HG03520 (cell line): ENCODE results near the gene TECPR2.
"Not testable (repeated sequence)": the region's sequence is repeated elsewhere in the genome, so short reads cannot be mapped to it uniquely, and the experiment has no call there.

Experiments
- ATAC-seq: cut with Tn5 transposase; IDR thresholded peaks from one replicate; pipeline ENCODE4 v1.9.1; 2021; ENCODE audit warnings: mild to moderate bottlenecking, moderate library complexity; ENCODE audit not compliant: unreplicated experiment

The TECPR2 gene

DNA sequence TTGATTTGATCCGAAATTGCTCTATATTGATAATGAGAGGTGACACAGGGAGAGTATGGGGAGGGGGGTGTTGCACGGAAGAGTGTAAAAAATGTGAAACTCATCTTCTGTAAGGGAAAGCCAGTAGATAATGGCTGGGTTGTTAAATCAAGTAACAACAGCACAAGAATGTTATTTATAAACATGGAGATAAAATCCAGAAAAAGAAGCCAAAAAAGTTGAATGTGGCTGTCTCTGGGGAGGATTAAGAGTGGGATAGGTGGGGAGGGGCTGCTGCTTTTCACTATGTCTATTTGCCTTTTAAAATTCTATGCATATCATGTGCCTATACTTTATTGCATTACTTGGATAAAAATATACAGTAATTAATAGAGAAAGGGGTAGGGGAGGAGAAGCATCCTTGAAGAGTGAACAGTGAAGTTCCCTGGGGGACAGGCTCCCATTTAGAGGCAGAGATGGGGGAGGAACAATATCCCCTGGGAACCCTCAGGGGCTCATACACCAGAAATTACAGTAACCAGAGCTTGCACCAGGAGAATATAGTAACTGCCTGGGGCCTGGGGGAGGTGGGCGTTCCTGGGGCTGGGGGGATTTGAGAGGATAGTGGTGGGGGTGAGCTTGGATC is 186.0 kb downstream of the TECPR2 start:
- ATAC-seq, result no peak

GRCh38 chr14:102550927-102551401 is 188.2 kb downstream of the TECPR2 start:
- not testable (repeated sequence) for ATAC-seq
